Measurements from ENCODE around the gene SUMF2.
A peak's percentile ranks its signal among the peaks of the same experiment; 100 is the strongest.
"Not testable (repeated sequence)": the region's sequence is repeated elsewhere in the genome, so short reads cannot be mapped to it uniquely, and the experiment has no call there.

Gene SUMF2

GRCh38 chr7:56087445-56087844 is 23.4 kb downstream of the SUMF2 start:
- DNase-seq (ENCODE audit: low read depth in 2 of 2), result no peak
- no peak for TF ChIP-seq CTCF (IDR thresholded peaks at IDR 0.05; ENCODE audit: low read depth, low read length)
- no peak overlapping the region for H3K4me3 ChIP-seq (replicated peaks in 1 of 2; ENCODE audit: low read depth in 2 of 2, low read length in 2 of 2)

GRCh38 chr7:56091591-56091990 is 27.5 kb downstream of the SUMF2 start:
- TF ChIP-seq CTCF (IDR thresholded peaks at IDR 0.05; ENCODE audit: low read depth, low read length), result no peak
- no peak overlapping the region for H3K4me3 ChIP-seq (replicated peaks in 1 of 2; ENCODE audit: low read depth in 2 of 2, low read length in 2 of 2)
- peak in 1 of 2 donors; percentile 75 for DNase-seq (ENCODE audit: low read depth in 2 of 2)

- not testable (repeated sequence) for DNase-seq (ENCODE audit: low read depth in 2 of 2); H3K4me3 ChIP-seq (replicated peaks in 1 of 2; ENCODE audit: low read depth in 2 of 2, low read length in 2 of 2)
Observed at GRCh38 chr7:56092388-56092787, 28.3 kb downstream of the SUMF2 start.

- TF ChIP-seq CTCF (IDR thresholded peaks at IDR 0.05; ENCODE audit: low read depth, low read length), result peak; percentile 47
- H3K4me3 ChIP-seq (replicated peaks in 1 of 2; ENCODE audit: low read depth in 2 of 2, low read length in 2 of 2), result no peak within 1 kb of the TSS
- DNase-seq (ENCODE audit: low read depth in 2 of 2), result peak; percentile 81 to 90
Observed at GRCh38 chr7:56092789-56093531, 28.9 kb downstream of the SUMF2 start, which contains the start of gene PHKG1. PHKG1 (minus strand) TSS chr7:56092952; CDS start chr7:56088941, 4,011 bp downstream.

- TF ChIP-seq CTCF (IDR thresholded peaks at IDR 0.05; ENCODE audit: low read depth, low read length), result no peak
- DNase-seq (ENCODE audit: low read depth in 2 of 2), result peak; percentile 84 to 91
- H3K4me3 ChIP-seq (replicated peaks in 1 of 2; ENCODE audit: low read depth in 2 of 2, low read length in 2 of 2), result no peak overlapping the region
Observed at GRCh38 chr7:56097700-56098099, 33.6 kb downstream of the SUMF2 start.

- DNase-seq (ENCODE audit: low read depth in 2 of 2); H3K4me3 ChIP-seq (replicated peaks in 1 of 2; ENCODE audit: low read depth in 2 of 2, low read length in 2 of 2): not testable (repeated sequence)
Observed at GRCh38 chr7:56098187-56099008, 34.3 kb downstream of the SUMF2 start.

GRCh38 chr7:56099653-56100052 is 35.6 kb downstream of the SUMF2 start:
- TF ChIP-seq CTCF (IDR thresholded peaks at IDR 0.05; ENCODE audit: low read depth, low read length), result no peak
- no peak for DNase-seq (ENCODE audit: low read depth in 2 of 2)
- H3K4me3 ChIP-seq (replicated peaks in 1 of 2; ENCODE audit: low read depth in 2 of 2, low read length in 2 of 2), result no peak overlapping the region

GRCh38 chr7:56104138-56104537 is 40.1 kb downstream of the SUMF2 start:
- DNase-seq (ENCODE audit: low read depth in 2 of 2); H3K4me3 ChIP-seq (replicated peaks in 1 of 2; ENCODE audit: low read depth in 2 of 2, low read length in 2 of 2): not testable (repeated sequence)

Data from cardiac fibroblast (primary cell).